Testis (tissue), 2 donors: Measurements from ENCODE around the gene POLR2J.

Source experiments
- CTCF ChIP-seq, 3 experiments: fragments of 450-650 bp in 2 of 3; fragments of 200-600 bp in 1 of 3; sonication (generic) in 1 of 3; IDR thresholded peaks; one replicate each; pipeline ENCODE4 v1.5.1; 2016 to 2019; ENCODE audit warnings: antibody characterized with exemption in 3 of 3, mild to moderate bottlenecking in 2 of 3, moderate library complexity in 1 of 3
- POLR2A ChIP-seq: fragments of 450-650 bp; IDR thresholded peaks from one replicate; pipeline ENCODE4 v1.6.1; 2017; ENCODE audit warnings: antibody characterized with exemption, mild to moderate bottlenecking, moderate library complexity

GRCh38 chr7:102444961-102445673 lies 33.6 kb downstream of the POLR2J start:
- TF ChIP-seq CTCF (IDR thresholded peaks at IDR 0.05) (no peak), POLR2A (no peak)
